Bronchial epithelial cell (primary cell): ENCODE data around the gene CAMK1. TPM values are rescaled to one million over a fixed set of nuclear protein-coding genes. Genes with fewer than 3 reads are reported as not detected.

Source experiments
- DNase-seq: peaks from one replicate; pipeline ENCODE4 v3.0.0-alpha.2; 2010; ENCODE audit warnings: low read depth
- FAIRE-seq: peaks from 2 replicates; lab custom pipeline; 2011; peaks lifted over from hg19 to GRCh38; lab: Jason Lieb, UNC
- H3K27me3 ChIP-seq: 2 replicates; pipeline ENCODE4 v1.5.1; 2011; ENCODE audit warnings: low read length; ENCODE audit not compliant: control insufficient read depth, insufficient read depth
- H3K36me3 ChIP-seq: 2 replicates; pipeline ENCODE4 v1.5.1; 2011; ENCODE audit warnings: low read length; ENCODE audit not compliant: control insufficient read depth, insufficient read depth
- H3K4me3 ChIP-seq: 2 replicates; pipeline ENCODE4 v1.5.1; 2011; ENCODE audit warnings: mild to moderate bottlenecking, low read depth, low read length, control low read depth
- total RNA-seq: library from RNA; depleted of rRNA; stranded (reverse); fragments of >200 nt; gene quantifications from 2 replicates; pipeline ENCODE4 v1.2.1, GENCODE V29; 2014
- TF ChIP-seq, protein P1 (sequence below): IDR thresholded peaks from 2 replicates; pipeline ENCODE4 v1.5.1; 2011; ENCODE audit warnings: mild to moderate bottlenecking, moderate library complexity, low read length, control low read depth, inconsistent platforms; ENCODE audit not compliant: insufficient read depth, severe bottlenecking

Gene CAMK1
- total RNA-seq, 1 donor from 2014 or later = 18.2 TPM

DNA sequence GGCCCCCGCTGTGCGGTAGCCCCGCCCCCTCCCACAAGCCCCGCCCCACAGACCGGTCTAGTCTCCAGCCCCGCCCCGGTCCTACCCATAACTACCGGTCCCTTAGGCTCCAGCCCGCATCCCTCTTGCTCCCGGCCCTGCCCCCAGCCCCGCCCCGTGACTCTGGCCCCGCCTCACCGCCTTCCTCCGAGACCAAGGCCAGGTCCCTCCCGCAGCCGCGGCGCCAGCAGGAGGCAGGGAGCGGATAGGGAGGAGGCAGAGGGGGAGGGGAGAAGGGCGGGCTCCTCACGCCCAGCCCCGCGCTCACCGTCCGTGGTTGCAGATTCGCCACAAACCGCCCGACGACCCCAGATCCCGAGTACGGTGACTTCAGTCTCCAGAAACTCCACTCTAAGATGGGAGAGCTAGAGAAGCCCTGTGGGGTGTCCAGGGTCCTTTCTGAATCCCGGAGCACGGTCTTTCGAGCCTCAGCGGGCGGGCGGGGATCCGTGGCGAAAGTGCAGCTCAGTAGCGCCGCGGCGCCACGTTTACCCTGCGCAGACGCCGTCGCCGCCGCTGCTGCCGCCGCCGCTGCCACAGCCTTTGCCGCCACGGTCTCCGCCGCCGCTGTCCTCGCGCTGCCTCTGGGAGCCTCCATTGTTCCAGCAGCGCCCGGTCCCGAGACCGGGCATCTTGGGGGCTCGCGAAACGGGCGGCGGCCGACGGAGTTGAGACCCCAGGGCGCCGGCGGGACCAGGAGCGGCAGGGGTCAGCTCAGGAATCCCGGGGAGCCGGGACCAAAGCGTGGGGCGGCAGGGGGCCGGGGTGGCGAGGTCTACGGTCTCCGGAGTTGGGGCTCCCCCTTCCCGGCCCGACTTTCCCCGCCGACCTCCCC, 38.3 kb downstream of the CAMK1 start, which contains the start of gene BRPF1:
Gene BRPF1, plus strand, starts transcription at position 530 of the 874 bp plus-strand sequence. CDS start 2,406 bp downstream, outside the sequence.
- TF ChIP-seq, protein P1, sequence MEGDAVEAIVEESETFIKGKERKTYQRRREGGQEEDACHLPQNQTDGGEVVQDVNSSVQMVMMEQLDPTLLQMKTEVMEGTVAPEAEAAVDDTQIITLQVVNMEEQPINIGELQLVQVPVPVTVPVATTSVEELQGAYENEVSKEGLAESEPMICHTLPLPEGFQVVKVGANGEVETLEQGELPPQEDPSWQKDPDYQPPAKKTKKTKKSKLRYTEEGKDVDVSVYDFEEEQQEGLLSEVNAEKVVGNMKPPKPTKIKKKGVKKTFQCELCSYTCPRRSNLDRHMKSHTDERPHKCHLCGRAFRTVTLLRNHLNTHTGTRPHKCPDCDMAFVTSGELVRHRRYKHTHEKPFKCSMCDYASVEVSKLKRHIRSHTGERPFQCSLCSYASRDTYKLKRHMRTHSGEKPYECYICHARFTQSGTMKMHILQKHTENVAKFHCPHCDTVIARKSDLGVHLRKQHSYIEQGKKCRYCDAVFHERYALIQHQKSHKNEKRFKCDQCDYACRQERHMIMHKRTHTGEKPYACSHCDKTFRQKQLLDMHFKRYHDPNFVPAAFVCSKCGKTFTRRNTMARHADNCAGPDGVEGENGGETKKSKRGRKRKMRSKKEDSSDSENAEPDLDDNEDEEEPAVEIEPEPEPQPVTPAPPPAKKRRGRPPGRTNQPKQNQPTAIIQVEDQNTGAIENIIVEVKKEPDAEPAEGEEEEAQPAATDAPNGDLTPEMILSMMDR = peak; percentile 24
- H3K27me3 ChIP-seq = no peaks in the 10 kb centered on the region
- DNase-seq (peak; percentile 92), FAIRE-seq (no peak)
- peaks cover 9% of the 10 kb centered on the region for H3K36me3 ChIP-seq
- H3K4me3 ChIP-seq = peak within 1 kb of the TSS; percentile 86

DNA sequence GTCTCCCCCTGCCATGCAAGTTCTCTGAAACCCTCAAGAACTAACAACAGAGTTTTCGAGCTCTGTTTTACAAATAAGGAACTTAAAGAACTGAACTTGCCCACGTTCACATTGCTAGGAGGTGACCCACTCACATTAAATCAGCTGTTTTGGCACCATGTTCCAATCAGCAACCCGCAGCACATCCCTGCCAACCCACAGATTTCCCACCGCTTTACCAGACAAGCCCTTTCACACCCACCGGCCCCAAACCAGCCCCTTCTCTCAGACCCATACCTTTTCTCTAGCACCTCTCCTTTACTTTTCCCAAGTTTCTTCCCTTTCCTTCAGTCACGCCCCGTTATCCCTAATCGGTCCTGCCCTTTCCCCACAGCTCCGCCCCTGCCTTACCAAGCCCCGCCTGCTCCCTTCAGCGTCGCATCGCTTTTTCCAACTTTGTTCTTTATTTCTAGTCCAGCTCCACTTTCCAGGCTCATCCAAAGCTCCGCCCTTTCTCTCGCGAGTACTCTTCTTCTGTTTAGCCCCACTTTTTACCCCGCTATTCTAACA, 39.0 kb downstream of the CAMK1 start:
- peaks cover 7% of the 10 kb centered on the region for H3K36me3 ChIP-seq
- no peak for FAIRE-seq
- DNase-seq = no peak

DNA sequence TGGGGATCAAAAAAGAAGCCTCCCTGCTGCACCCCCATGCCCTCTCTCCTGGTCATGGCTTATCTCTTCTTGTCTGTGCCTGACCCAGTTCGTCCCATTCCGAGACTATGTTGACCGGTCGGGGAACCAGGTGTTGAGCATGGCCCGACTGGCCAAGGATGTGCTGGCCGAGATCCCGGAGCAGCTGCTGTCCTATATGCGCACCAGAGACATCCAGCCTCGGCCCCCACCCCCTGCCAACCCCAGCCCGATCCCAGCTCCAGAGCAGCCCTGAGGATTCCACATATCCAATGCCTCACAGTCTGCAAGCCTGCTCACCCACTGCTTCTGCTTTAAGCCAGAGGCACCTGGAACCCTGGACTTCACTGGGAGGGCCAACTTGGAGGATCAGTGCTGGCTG, 40.3 kb downstream of the CAMK1 start:
- no peak for FAIRE-seq

More for the DNA sequence above, 39.0 kb downstream of the CAMK1 start:
- H3K27me3 ChIP-seq = no peaks in the 10 kb centered on the region
- TF ChIP-seq, protein P1 = no peak
- H3K4me3 ChIP-seq = peak overlapping the region; percentile 86

DNA sequence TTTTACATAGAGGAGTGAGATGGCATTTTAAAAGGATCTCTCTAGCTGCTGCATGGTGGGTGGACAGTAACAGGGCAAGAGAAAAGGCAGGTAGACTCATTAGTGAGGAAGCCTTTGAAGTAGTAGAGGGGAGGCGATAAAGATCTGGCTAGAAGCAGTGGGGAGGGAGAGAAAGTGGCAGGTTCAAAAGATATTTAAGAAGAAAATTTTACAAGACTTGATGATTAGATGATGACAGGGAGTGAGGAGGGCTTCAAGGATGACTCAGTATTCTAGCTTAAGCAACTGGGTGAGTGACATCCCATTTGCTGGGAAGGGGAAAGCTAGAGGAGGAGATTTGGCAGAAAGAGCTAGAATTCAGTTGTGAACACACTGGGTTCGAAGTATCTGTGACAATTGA, 42.0 kb downstream of the CAMK1 start:
- Histone ChIP-seq H3K36me3 (no peaks in the 10 kb centered on the region), H3K4me3 (no peak overlapping the region), H3K27me3 (peaks cover 4% of the 10 kb centered on the region)
- TF ChIP-seq, protein P1 = no peak
- DNase-seq (peak; percentile 50), FAIRE-seq (no peak)

More for the DNA sequence above, 40.3 kb downstream of the CAMK1 start:
- Histone ChIP-seq H3K36me3 (peaks cover 3% of the 10 kb centered on the region), H3K27me3 (peaks cover under 1% of the 10 kb centered on the region), H3K4me3 (no peak overlapping the region)
- TF ChIP-seq, protein P1 = no peak
- DNase-seq = no peak

DNA sequence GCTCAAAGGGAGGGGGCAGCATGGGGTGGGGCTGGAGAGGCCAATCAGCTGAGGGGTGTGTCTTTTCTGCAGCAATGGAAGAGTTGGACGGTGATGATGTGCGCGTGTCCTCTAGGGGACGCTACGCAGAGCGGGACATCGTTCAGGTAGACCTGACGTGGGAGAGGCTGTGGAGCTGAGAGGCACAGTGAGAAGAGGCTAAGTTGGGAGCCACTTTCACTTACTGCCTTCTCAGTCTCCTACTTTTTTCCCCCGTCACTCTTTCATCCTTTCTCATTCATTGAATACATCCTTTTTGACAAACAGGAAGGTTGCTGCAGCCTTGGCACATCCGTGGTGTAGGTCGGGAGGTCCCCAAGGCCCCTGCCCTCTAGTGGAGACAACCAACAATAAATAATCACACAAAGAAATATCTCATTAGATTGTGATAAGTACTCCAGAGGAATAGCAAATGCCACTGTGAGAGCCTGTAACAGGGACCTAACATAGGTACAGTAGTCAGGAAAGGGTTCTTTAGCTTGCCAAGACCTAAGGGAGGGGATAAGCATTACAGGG, 42.6 kb downstream of the CAMK1 start:
- TF ChIP-seq, protein P1 = peak; percentile 53
- H3K4me3 ChIP-seq = no peak overlapping the region
- no peak for FAIRE-seq
- H3K36me3 ChIP-seq = no peaks in the 10 kb centered on the region
- DNase-seq = peak; percentile 39
- peaks cover 4% of the 10 kb centered on the region for H3K27me3 ChIP-seq
